ENCODE results near the gene MEAK7. TPM values are rescaled to one million over a fixed set of nuclear protein-coding genes. Genes with fewer than 3 reads are reported as not detected.

The MEAK7 gene
- total RNA-seq, 2 donors from 2014 or later: 11.2 to 19.0 TPM

DNA sequence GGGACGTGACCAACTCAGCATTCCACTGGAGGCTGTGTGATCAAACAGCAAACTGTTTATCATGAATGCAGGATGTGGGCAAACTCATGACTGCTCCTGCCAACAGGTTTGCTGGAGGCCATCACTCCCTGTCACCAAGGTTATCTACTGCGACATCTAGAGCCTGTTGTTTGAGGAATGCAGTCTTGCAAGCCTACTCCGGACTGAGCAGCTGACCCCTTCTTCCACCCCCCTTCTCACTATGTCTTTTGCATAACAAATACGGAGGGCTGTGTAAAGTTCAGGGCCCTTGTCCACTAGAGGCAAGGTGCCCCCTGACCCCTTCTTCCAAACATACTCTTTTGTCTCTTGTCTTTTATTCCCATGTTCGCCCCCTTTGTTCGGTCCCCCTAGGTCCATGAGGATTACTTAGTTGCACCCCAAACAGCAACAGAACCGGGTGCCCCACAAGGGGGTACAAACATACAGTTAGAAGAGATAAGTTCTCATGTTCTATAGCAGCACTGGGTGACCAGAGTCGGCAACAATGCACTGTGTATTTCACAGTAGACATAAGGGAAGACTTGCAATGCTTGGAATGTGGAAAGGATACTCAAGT, 28.7 kb downstream of the MEAK7 start:
- peaks cover 0 to 26% of the 10 kb centered on the region in 2 donors for H3K9me3 Mint-ChIP-seq
- ATAC-seq (no peak), DNase-seq (ENCODE audit: low spot score in 2 of 2) (no peak)
- no peak overlapping the region for H3K27ac Mint-ChIP-seq
- H3K36me3 Mint-ChIP-seq: peaks cover 6 to 32% of the 10 kb centered on the region in 2 donors

DNA sequence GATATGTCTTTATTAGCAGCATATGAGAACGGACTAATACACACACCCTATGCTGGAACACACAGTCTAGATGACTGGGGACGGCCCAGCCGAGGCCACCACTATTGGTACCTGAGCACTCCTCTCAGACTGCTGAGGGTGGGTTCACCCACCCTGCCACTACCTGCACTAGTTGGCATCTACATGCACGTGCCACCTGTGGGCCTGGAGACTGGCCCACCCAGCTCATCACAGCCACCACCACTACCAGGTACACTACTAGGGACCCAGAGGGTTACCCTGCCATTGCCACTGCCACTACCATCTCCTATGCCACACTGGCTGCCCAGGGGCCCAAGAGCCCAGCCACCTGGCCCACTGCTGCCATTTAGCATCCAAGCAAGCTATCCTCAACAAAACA, 32.5 kb downstream of the MEAK7 start:
- ATAC-seq: no peak
- H3K36me3 Mint-ChIP-seq: peaks cover 16 to 44% of the 10 kb centered on the region in 2 donors
- H3K27ac Mint-ChIP-seq: peak overlapping the region; percentile 29 to 54

DNA sequence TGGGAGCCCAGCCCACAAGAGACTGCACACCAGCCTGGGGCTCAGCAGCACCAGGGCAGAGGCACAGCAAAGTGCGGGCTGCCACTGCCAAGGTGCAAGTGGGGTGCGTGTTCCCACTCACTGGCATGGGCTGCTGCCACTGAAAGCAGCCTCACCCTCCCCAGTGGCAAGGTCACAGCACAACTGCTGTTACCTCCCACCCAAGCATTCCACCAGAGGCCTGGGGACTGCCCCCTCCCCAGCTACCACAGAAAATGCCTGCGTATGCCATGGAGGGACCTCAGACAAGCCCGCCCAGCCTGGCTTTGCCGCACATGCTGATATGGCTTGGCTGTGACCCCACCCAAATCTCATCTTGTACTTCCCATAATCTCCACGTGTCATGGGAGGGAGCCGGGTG, 33.1 kb downstream of the MEAK7 start:
- H3K36me3 Mint-ChIP-seq: peaks cover 16 to 51% of the 10 kb centered on the region in 2 donors
- H3K27ac Mint-ChIP-seq: no peak overlapping the region
- DNase-seq (ENCODE audit: low spot score in 2 of 2) (no peak), ATAC-seq (no peak)
- H3K9me3 Mint-ChIP-seq: peaks cover 4 to 33% of the 10 kb centered on the region in 2 donors

More for the DNA sequence above, 32.5 kb downstream of the MEAK7 start:
- no peak for DNase-seq (ENCODE audit: low spot score in 2 of 2)
- H3K9me3 Mint-ChIP-seq: peaks cover 4 to 33% of the 10 kb centered on the region in 2 donors

DNA sequence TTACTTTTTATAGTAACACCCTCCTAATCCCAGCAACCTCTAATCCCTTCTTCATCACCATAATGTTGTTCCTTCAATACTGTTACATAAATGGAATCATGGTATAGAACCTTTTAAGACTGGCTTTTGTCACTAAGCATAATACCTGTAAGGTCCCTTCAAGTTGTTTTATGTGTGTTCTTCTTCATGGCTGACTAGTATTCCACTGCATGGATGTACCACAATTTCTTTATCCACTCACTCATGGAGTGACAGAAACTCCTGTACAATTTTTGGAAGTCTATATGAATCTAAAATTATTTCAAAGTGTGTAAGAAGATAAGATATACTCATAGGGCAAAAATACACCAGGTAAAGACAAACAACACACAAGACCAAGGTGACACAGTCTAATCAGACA, 36.8 kb downstream of the MEAK7 start:
- ATAC-seq (no peak), DNase-seq (ENCODE audit: low spot score in 2 of 2) (no peak)
- peaks cover 16 to 44% of the 10 kb centered on the region in 2 donors for H3K36me3 Mint-ChIP-seq
- no peak overlapping the region for H3K27ac Mint-ChIP-seq
- H3K9me3 Mint-ChIP-seq: peaks cover 7 to 23% of the 10 kb centered on the region in 2 donors

DNA sequence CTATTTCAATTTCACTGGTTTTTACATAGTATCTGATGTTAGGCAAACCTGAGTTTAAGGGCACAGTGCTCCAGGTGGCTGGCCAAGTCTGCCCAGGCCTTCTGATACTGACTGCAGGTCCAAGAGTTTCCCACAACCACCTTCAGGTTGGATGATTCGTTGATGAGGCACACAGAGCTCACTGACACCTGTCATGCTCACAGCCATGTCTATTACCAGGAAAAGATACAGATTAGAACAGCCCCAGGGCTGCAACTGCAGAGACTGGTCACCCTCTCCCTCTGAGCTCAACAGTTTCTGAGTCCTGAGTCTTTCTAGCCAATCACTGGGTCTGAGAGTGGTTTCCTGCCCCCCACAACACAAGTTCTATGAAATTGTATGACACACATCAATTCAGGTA, 37.2 kb downstream of the MEAK7 start:
- Mint-ChIP-seq H3K36me3 (peaks cover 16 to 43% of the 10 kb centered on the region in 2 donors), H3K27ac (no peak overlapping the region), H3K9me3 (peaks cover 7 to 21% of the 10 kb centered on the region in 2 donors)
- DNase-seq (ENCODE audit: low spot score in 2 of 2) (no peak), ATAC-seq (peak in 1 of 2 donors; percentile 80)

DNA sequence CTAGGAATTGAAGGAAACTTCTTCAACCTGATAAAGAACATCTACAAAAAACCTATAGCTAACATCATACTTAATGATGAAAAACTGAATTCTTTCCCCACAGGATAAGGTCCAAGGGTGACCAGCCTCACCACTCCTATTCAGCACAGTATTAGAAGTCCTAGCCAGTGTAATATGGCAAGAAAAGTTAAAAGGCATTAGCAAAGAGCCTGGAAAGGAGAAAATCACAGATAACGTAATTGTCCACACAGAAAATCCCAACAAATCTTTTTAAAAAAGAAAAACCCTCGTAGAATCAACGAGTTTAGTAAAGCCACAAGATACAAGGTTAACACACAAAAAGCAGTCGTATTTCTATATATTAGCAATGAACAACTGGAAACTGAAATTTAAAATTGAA, 37.8 kb downstream of the MEAK7 start:
- H3K36me3 Mint-ChIP-seq: peaks cover 11 to 37% of the 10 kb centered on the region in 2 donors
- no peak for ATAC-seq
- DNase-seq (ENCODE audit: low spot score in 2 of 2): no peak
- H3K27ac Mint-ChIP-seq: no peak overlapping the region
- H3K9me3 Mint-ChIP-seq: peaks cover 7 to 17% of the 10 kb centered on the region in 2 donors

DNA sequence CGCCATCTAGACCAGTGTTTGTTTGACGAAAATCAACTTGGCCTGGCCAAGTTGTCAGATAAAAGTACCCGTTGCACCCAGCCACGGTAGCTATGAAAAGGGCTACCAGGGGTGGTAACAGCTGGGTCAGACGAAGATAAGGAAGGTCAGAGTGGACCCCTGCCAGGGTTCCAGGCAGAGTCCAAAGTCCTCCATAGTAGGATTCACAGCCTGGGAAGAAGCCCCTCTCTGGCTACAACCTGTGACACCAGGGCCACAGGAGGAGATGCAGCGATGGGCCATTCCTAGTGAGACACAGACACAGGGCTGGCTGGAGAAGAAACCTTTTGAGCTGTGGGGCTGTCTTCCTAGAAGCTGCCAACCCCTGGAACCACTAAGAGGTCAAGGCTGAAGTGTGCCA, 39.3 kb downstream of the MEAK7 start:
- H3K9me3 Mint-ChIP-seq: peaks cover 7 to 11% of the 10 kb centered on the region in 2 donors
- peak in 1 of 2 donors; percentile 13 for DNase-seq (ENCODE audit: low spot score in 2 of 2)
- no peak overlapping the region for H3K27ac Mint-ChIP-seq
- H3K36me3 Mint-ChIP-seq: peaks cover 11 to 28% of the 10 kb centered on the region in 2 donors
- ATAC-seq: no peak

DNA sequence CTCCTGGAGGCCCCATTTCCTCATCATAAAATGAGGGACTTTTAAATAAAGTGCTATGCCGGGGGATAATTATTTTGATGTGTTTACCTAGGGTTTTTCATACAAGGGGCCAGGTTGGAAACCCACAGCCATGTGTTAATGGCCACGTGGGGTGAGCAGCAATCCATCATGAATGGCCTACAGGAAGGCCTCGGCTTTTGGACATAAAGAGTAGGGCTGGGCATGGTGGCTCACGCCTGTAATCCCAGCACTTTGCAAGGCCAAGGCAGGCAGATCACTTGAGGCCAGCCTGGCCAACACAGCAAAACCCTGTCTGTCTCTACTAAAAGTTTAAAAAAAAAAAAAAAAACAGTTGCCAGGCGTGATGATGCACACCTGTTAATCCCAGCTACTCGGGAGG, 40.3 kb downstream of the MEAK7 start:
- DNase-seq (ENCODE audit: low spot score in 2 of 2): no peak
- Mint-ChIP-seq H3K36me3 (peaks cover 11 to 28% of the 10 kb centered on the region in 2 donors), H3K9me3 (peaks cover 7 to 11% of the 10 kb centered on the region in 2 donors), H3K27ac (no peak overlapping the region)
- no peak for ATAC-seq

DNA sequence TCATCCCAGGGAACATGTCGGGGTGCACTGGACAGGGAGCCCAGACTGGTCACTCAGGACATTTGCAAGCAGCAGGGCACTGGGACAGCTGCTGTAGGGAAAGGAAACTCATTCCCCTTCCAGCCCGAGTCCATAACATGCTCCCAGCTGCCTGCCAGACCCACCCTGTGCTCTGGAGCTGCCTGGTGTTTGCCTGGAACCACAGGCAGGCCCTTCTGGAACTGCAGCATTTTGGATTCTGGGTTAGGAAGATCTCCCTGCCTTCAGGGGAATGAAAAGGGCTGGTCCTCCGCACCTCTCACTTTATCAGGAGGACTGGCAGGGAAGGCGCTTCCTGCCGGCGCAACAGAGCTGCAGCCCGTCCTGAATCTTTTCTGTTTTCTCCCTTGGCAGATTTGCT, 41.2 kb downstream of the MEAK7 start:
- no peak for ATAC-seq
- H3K27ac Mint-ChIP-seq: no peak overlapping the region
- peaks cover 11 to 28% of the 10 kb centered on the region in 2 donors for H3K36me3 Mint-ChIP-seq
- H3K9me3 Mint-ChIP-seq: peaks cover 7 to 11% of the 10 kb centered on the region in 2 donors
- DNase-seq (ENCODE audit: low spot score in 2 of 2): peak in 1 of 2 donors; percentile 13

DNA sequence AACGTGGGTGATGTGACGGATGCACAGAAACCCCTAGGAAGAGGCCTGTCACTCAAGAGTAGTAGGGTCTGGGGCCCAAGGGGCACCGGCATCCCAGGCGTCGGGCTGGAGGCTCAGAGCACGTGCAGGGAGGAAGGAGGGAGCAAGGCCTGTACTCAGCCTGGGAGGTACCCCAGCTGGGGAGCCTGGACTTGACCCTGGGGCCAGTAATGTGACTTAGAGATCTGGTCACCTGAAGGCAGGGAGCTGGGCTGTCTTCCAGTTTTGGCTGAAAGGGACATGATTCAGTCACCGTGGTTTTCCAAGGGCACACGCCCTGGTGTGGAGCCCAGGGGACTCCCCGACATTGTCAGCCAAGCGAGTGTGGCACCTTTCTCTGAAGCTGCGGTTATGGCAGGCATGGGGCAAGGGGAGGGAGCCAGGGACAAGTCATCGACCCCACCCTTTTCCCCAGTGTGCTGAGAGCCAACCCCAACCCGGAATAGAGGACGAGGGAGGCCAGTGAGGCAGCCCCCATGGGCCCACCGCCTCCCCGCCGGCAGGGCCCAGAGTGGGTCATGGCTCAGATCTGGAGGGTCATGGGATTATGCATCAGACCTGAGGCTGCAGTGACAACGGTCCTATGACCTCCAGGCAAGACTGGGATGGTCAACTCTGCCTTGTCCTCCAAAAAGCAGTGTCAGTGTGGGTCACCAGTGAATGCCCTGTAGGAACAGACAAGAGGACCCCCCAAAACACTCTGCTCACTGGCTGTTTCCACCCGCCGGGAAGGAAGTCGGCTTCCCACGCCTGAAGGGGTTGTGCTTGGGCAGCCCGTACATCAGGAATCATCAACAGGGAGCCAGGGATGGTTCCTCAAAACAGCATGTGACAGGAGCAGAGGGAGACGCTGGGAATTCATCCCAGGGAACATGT, 41.9 kb downstream of the MEAK7 start:
- Mint-ChIP-seq H3K36me3 (peaks cover 4 to 22% of the 10 kb centered on the region in 2 donors), H3K9me3 (peaks cover 5 to 8% of the 10 kb centered on the region in 2 donors), H3K27ac (peak overlapping the region in 1 of 2 donors; percentile 61)
- DNase-seq (ENCODE audit: low spot score in 2 of 2): peak in 1 of 2 donors; percentile 44
- ATAC-seq: peak in 1 of 2 donors; percentile 79

DNA sequence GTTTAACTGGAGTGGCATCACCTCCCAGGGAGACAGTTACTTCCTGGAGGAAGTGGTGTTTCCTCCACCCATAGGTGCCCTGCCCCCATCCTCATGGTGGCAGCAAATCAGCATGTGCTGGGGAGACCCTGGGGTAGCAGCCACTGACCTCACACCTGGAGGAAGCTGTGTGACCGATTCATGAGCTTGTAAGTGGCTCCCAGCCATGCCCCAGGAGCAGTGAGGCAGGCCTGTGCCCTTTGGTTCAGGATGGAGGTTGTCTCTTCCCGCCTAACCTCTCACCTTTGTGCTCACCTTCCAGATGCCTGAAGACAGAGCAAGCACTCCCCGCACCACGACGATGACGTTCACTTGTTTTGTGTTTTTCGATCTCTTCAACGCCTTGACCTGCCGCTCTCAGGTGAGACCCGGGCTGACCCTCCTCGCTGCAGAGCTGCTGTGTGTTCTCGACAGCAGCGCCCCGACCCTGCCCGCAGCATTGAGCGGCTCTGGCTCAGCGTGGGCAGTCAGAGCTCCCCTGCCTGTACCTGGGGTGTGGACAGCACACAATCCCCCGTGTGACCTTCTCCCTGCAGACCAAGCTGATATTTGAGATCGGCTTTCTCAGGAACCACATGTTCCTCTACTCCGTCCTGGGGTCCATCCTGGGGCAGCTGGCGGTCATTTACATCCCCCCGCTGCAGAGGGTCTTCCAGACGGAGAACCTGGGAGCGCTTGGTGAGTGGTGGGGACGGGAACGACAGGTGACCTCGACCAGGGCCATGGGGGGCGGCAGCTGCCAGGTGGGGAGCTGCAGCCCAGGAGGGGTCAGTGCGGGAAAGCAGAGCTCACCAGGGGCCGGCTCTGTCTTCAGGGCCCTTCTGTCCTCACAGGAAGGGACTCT, 42.8 kb downstream of the MEAK7 start:
- Mint-ChIP-seq H3K36me3 (peaks cover 0 to 13% of the 10 kb centered on the region in 2 donors), H3K27ac (peak overlapping the region in 1 of 2 donors; percentile 84), H3K9me3 (peaks cover 3 to 4% of the 10 kb centered on the region in 2 donors)
- DNase-seq (ENCODE audit: low spot score in 2 of 2): peak in 1 of 2 donors; percentile 50
- no peak for ATAC-seq

DNA sequence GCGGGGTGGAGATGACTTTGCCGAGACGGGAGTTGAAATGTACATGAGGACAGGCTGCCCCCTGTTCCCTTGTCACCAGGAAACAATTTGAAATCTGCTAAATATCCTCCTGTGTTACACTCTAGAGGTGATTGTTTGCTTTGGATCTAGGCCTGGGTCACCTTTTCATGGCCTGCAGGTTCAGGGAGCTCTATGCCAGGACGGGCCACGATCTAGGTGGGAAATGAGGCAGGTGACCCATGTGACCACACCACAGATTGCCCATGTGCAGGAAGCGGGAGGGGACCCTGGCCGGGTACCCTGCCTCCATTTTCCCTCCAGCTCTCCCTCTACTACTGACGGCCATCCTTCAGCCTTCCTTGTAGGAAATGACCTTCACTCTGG, 43.4 kb downstream of the MEAK7 start:
- DNase-seq (ENCODE audit: low spot score in 2 of 2): no peak
- no peak for ATAC-seq
- H3K9me3 Mint-ChIP-seq: peaks cover 3 to 4% of the 10 kb centered on the region in 2 donors
- H3K36me3 Mint-ChIP-seq: peaks cover 0 to 7% of the 10 kb centered on the region in 2 donors
- no peak overlapping the region for H3K27ac Mint-ChIP-seq

DNA sequence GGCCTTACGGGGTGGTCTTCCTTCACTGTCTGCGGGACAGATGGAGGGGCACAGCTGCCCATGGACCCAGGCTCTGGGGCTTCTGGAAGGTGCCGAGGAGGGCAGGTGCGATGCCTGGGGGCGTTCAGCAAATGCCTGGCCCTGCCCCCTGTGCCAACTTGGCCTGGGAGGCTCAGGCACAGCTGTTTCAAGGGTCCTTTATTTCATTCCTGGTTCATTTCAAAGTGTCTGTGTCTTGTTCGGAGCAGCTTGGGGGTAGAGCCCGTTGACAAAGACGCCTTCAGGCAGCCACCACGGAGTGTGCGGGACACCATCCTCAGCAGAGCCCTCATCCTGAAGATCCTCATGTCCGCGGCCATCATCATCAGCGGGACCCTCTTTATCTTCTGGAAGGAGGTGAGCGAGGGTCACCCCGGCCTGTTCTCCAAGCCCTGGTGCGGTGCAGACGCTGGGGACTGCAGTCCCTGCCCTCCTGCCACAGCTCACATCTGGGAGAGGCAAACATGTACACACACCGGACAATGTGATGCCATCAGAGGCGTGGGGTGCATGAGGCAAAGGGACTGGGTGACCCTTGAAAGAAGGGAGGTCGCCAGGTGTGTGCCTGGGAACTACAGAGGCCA, 43.9 kb downstream of the MEAK7 start:
- peaks cover 0 to 1% of the 10 kb centered on the region in 2 donors for H3K36me3 Mint-ChIP-seq
- peaks cover under 1% of the 10 kb centered on the region in 2 donors for H3K9me3 Mint-ChIP-seq
- DNase-seq (ENCODE audit: low spot score in 2 of 2): peak in 1 of 2 donors; percentile 41
- ATAC-seq: no peak
- H3K27ac Mint-ChIP-seq: no peak overlapping the region

DNA sequence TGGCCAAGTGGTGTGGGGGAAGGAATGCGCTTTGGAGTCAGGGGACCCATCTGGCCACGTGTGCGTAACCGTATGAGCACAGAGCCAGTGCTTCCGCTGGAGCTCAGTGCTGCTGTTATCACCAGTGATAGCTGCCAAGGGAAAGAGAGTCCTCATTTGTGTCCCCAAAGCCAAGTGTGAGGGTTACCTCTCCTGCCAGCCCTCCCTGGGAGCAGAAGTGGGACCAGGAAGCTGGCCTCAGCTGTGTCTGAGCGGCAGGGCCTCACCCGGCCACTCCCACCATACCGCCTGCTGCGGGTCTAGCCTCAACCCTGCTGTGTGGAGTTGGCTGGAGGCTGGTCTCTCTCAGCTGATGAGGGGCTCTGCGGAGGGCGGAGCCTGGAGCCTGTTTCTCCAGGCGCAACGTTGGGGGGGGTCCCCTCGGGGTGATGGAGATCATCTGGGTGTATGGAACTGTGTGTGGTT, 44.5 kb downstream of the MEAK7 start:
- no peak for ATAC-seq
- Mint-ChIP-seq H3K9me3 (no peaks in the 10 kb centered on the region), H3K36me3 (no peaks in the 10 kb centered on the region), H3K27ac (no peak overlapping the region)
- peak in 1 of 2 donors; percentile 48 for DNase-seq (ENCODE audit: low spot score in 2 of 2)

DNA sequence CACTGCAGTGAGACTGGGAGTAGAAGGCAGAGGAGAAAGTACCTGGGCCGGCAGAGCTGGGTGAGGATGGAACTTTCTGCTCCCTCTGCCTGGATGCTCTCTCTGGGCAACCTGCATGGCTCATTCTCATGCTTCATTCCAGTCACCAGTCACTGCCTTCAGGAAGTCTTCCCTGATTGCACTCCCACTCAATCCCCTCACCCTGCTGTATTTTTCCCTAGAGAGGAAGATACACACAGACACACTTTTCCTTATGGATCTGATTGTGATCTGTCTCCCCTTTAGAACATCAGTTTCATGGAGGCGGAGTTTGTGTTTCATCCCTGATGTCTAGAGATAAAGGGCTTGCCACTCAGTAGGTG, 44.9 kb downstream of the MEAK7 start:
- ATAC-seq (no peak), DNase-seq (ENCODE audit: low spot score in 2 of 2) (peak in 1 of 2 donors; percentile 11)
- H3K36me3 Mint-ChIP-seq: no peaks in the 10 kb centered on the region
- no peaks in the 10 kb centered on the region for H3K9me3 Mint-ChIP-seq
- H3K27ac Mint-ChIP-seq: no peak overlapping the region

All from activated naive CD4-positive, alpha-beta T cell treated with anti-CD3 and anti-CD28 coated beads, Interleukin-2, amount 50 U/mL, for 72 hours (primary cell).